ENCODE measurements around the gene KSR2.

DNA sequence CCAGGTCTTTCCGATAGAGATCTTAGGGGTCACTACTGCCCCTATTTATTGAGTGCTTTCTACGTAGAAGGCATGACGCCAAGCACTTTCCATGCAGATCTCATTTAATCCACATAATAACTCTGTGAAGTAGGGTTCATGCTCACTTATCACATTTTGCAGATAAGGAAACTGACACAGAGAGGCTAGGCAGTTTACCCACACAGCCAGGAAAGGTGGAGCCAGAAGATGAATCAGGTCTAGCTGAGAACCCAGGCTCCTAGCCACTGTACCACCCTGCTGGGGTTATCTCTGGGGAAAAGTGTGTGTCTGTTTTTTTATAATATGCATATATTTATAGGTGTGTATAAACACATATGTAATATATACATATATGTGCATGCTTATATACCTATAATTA, 83.6 kb downstream of the KSR2 start:
- no peak for TF ChIP-seq POLR2AphosphoS5 (IDR thresholded peaks at IDR 0.05)
- TF ChIP-seq, protein P1, sequence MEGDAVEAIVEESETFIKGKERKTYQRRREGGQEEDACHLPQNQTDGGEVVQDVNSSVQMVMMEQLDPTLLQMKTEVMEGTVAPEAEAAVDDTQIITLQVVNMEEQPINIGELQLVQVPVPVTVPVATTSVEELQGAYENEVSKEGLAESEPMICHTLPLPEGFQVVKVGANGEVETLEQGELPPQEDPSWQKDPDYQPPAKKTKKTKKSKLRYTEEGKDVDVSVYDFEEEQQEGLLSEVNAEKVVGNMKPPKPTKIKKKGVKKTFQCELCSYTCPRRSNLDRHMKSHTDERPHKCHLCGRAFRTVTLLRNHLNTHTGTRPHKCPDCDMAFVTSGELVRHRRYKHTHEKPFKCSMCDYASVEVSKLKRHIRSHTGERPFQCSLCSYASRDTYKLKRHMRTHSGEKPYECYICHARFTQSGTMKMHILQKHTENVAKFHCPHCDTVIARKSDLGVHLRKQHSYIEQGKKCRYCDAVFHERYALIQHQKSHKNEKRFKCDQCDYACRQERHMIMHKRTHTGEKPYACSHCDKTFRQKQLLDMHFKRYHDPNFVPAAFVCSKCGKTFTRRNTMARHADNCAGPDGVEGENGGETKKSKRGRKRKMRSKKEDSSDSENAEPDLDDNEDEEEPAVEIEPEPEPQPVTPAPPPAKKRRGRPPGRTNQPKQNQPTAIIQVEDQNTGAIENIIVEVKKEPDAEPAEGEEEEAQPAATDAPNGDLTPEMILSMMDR (IDR thresholded peaks at IDR 0.05), result no peak
